Heart left ventricle (tissue), 13 donors: ENCODE data around the gene TASOR.

Experiments used
- CTCF ChIP-seq, 12 donors: fragments of 200-600 bp; sonication (generic) in 4 of 12; IDR thresholded peaks; one replicate each; pipeline versions ENCODE4 v1.5.0 to v1.8.0; 2018 to 2022; ENCODE audit warnings: antibody characterized with exemption in 12 of 12, mild to moderate bottlenecking in 5 of 12
- POLR2A ChIP-seq, 2 donors: fragments of 450-650 bp; IDR thresholded peaks; one replicate each; pipeline ENCODE4 v1.6.1; 2017; ENCODE audit warnings: antibody characterized with exemption in 2 of 2, mild to moderate bottlenecking in 2 of 2, moderate library complexity in 2 of 2
- donor health status: ischemic (EF 13 %, LVEDD 7.1; RV severe dilation, severe dysfunction).
- donor health status: DM: no; HTN: yes; CAD: no.
- donor health status: DM: no; HTN: no; CAD: no.
- donor health status: ischemic (EF 25% LVEDD 6.9; RV normal size, moderate dysfunction).
- donor health status: ischemic (EF 25% LVEDD 5.7; RV mildly dilated, moderate dysfunction).
- donor health status: ischemic (EF 35%, LVEDD 5.7; RV mildly dilated, moderate dysfunction).
- donor health status: nonischemic (EF 11% LVEDD 7.7; RV severe dilation, severe dysfunction).
- donor health status: DM: yes; HTN: yes; CAD: no.
- donor health status: PGD.
- donor health status: ischemic (EF 29% LVEDD 5.4; RV normal size, mild dysfunction).
- donor health status: nonischemic (EF 23%, LVEDD 6.1; RV moderate dilation, normal function).

GRCh38 chr3:56677286-56677685 lies 5.8 kb downstream of the TASOR start:
- no peak for TF ChIP-seq CTCF (IDR thresholded peaks at IDR 0.05)
- no peak for TF ChIP-seq POLR2A (IDR thresholded peaks at IDR 0.05)
